Sigmoid colon (tissue), 4 donors: ENCODE measurements around the gene SMIM35.

ENCODE experiments used
- CTCF ChIP-seq, 4 experiments: fragments of 450-650 bp in 3 of 4; fragments of 200-600 bp in 1 of 4; IDR thresholded peaks; one replicate each; pipeline ENCODE4 v1.5.1; 2016 to 2019; ENCODE audit warnings: antibody characterized with exemption in 4 of 4, mild to moderate bottlenecking in 3 of 4, moderate library complexity in 2 of 4
- EP300 ChIP-seq, 4 donors: sonication (generic); formaldehyde crosslinking; IDR thresholded peaks; one replicate each; pipeline ENCODE4 v1.6.1; 2017; ENCODE audit warnings: antibody characterized with exemption in 4 of 4
- POLR2A ChIP-seq, 2 donors: fragments of 450-650 bp; IDR thresholded peaks; one replicate each; pipeline ENCODE4 v1.6.1; 2016; ENCODE audit warnings: antibody characterized with exemption in 2 of 2, mild to moderate bottlenecking in 2 of 2, moderate library complexity in 2 of 2
- POLR2AphosphoS5 ChIP-seq, 4 donors: sonication (generic); formaldehyde crosslinking; IDR thresholded peaks; one replicate each; pipeline ENCODE4 v1.6.1; 2017; ENCODE audit warnings: antibody characterized with exemption in 4 of 4

- TF ChIP-seq POLR2A (IDR thresholded peaks at IDR 0.05) (no peak), CTCF (IDR thresholded peaks at IDR 0.05) (no peak), POLR2AphosphoS5 (IDR thresholded peaks at IDR 0.05) (no peak), EP300 (IDR thresholded peaks at IDR 0.05) (no peak)
These were observed 72.7 kb downstream of the SMIM35 start for GRCh38 chr11:118014022-118014421.
